Measurements from ENCODE around the gene FAR1.
"Not testable (repeated sequence)": the region's sequence is repeated elsewhere in the genome, so short reads cannot be mapped to it uniquely, and the experiment has no call there.

FAR1 gene

GRCh38 chr11:13637125-13638069, 31.1 kb upstream of the FAR1 start:
- H3K27me3 ChIP-seq (replicated peaks) = no peaks in the 10 kb centered on the region
- TF ChIP-seq CTCF (IDR thresholded peaks at IDR 0.05; ENCODE audit: low read depth, low read length, missing control alignments) = no peak
- DNase-seq = no peak
- no peak overlapping the region for H3K4me3 ChIP-seq (ENCODE audit: low read depth, low read length)
- no peaks in the 10 kb centered on the region for H3K36me3 ChIP-seq (replicated peaks)
- in situ Hi-C loops (cut with HindIII; ENCODE audit: low pct_ligation_motif_present, low sequenced_read_pairs) = no loop called here
- H3K27ac ChIP-seq = no peak overlapping the region

- Histone ChIP-seq H3K36me3 (replicated peaks) (no peaks in the 10 kb centered on the region), H3K27ac (no peak overlapping the region), H3K4me3 (ENCODE audit: low read depth, low read length) (no peak overlapping the region), H3K27me3 (replicated peaks) (no peaks in the 10 kb centered on the region)
- DNase-seq = no peak
- TF ChIP-seq CTCF (IDR thresholded peaks at IDR 0.05; ENCODE audit: low read depth, low read length, missing control alignments) = no peak
- in situ Hi-C loops (cut with HindIII; ENCODE audit: low pct_ligation_motif_present, low sequenced_read_pairs) = no loop called here
Observed at GRCh38 chr11:13638422-13638821, 30.0 kb upstream of the FAR1 start.

DNA sequence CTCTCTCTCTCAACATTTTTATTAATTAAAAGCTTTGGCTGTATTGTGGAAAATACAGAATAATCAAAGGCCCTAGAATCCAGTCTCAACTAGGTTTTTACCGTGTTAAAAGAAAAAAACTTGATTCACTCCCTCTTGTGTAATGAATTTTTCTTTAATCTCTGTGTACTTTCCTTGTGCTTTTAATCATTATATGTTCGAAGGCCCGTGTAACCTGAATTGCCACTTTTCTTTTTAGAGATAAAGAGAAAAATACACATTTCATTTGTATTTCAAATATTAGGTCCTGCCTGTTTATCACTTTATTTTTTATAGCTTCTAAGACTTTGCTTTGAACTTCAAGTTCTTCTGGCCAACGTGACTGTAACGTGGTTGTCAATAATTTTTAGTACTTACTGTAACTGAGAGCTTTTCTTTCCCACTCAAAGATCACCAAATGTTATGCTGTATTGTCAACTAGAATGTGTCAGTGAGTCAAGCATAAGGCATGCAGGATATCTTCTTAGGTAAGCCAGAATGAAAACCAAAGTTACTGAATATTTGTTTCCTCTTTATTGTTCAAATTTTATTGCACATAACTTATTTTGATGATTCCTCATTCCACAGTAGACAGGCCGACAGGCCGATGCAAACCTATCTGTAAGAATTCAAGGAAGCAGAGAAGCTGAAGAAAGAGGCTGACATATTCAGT, 23.3 kb upstream of the FAR1 start:
- in situ Hi-C loops (cut with HindIII; ENCODE audit: low pct_ligation_motif_present, low sequenced_read_pairs) = no loop called here
- no peak for DNase-seq
- Histone ChIP-seq H3K27me3 (replicated peaks) (no peaks in the 10 kb centered on the region), H3K36me3 (replicated peaks) (no peaks in the 10 kb centered on the region), H3K27ac (no peak overlapping the region), H3K4me3 (ENCODE audit: low read depth, low read length) (no peak overlapping the region)
- no peak for TF ChIP-seq CTCF (IDR thresholded peaks at IDR 0.05; ENCODE audit: low read depth, low read length, missing control alignments)

DNA sequence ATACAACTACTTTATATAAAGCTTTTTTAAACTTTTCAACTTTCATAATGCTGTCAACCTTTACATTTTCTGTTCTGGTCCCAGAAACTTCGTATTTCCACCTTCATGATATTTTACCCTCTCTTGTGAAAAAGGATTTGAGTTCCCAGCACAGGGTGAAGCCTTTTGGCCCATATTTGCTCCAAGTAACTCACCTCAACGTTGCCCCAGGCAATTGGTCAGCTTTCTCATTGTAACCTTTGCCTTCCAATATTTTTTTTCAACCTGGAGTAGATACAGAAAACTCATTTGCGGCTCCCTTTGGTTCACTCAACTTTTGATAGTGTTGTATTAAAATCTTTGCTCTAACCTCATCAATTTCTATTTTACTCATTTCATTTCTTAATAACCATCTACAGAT, 21.1 kb upstream of the FAR1 start:
- Histone ChIP-seq H3K36me3 (replicated peaks) (no peaks in the 10 kb centered on the region), H3K27me3 (replicated peaks) (no peaks in the 10 kb centered on the region), H3K4me3 (ENCODE audit: low read depth, low read length) (no peak overlapping the region), H3K27ac (no peak overlapping the region)
- in situ Hi-C loops (cut with HindIII; ENCODE audit: low pct_ligation_motif_present, low sequenced_read_pairs) = no loop called here
- no peak for TF ChIP-seq CTCF (IDR thresholded peaks at IDR 0.05; ENCODE audit: low read depth, low read length, missing control alignments)
- DNase-seq = no peak

DNA sequence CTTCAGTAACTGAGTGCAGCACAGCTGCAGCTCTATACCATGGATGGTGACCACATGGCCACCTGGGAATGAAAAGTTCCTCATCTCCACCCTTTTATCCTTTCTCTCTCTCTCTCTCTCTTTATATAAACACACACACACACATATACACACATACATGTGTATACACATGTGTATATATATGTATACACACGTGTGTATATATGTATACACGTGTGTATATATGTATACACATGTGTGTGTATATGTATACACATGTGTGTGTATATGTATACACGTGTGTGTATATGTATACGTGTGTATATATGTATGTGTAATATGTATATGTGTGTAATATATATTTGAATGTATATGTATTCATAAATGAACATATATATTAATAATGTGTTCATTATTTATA, 18.8 kb upstream of the FAR1 start:
- no peak for TF ChIP-seq CTCF (IDR thresholded peaks at IDR 0.05; ENCODE audit: low read depth, low read length, missing control alignments)
- Histone ChIP-seq H3K27me3 (replicated peaks) (no peaks in the 10 kb centered on the region), H3K4me3 (ENCODE audit: low read depth, low read length) (no peak overlapping the region), H3K36me3 (replicated peaks) (no peaks in the 10 kb centered on the region), H3K27ac (no peak overlapping the region)
- DNase-seq = no peak
- in situ Hi-C loops (cut with HindIII; ENCODE audit: low pct_ligation_motif_present, low sequenced_read_pairs) = no loop called here

GRCh38 chr11:13651515-13651914, 17.0 kb upstream of the FAR1 start:
- H3K36me3 ChIP-seq (replicated peaks); DNase-seq; H3K27ac ChIP-seq; in situ Hi-C loops (cut with HindIII; ENCODE audit: low pct_ligation_motif_present, low sequenced_read_pairs); H3K4me3 ChIP-seq (ENCODE audit: low read depth, low read length); H3K27me3 ChIP-seq (replicated peaks): not testable (repeated sequence)

All from brain microvascular endothelial cell (primary cell).